Measurements from ENCODE around the gene SIPA1L3.

The SIPA1L3 gene

GRCh38 chr19:38076337-38076736 lies 169.3 kb downstream of the SIPA1L3 start:
- no peak for DNase-seq

GRCh38 chr19:38078302-38078930 lies 171.4 kb downstream of the SIPA1L3 start:
- DNase-seq = no peak

DNA sequence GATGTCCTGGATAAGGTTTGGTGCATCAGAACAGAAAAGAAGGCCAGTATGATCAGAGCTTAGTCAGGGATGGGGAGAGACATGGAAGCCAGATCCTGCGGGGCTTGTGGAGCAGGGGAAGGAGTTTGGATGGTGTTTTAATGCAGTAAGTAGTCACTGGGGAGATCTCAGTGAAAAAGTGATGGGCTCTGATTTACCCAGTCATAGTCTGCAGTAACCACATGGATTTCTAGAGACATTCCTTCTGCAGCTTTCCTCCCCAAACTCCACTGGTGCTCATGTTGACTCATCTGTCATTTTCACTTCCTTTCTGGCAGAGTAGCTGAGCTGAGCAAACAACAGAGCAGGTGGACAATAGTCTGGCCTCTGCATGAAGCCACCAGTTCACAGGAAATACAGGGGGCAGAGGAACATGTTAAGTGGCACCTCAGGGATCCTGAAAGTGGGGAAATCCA lies 172.9 kb downstream of the SIPA1L3 start:
- peak; percentile 76 for DNase-seq

- no peak for DNase-seq
Observed at GRCh38 chr19:38081547-38082255, 174.7 kb downstream of the SIPA1L3 start.

GRCh38 chr19:38082256-38083118 lies 175.5 kb downstream of the SIPA1L3 start:
- no peak for DNase-seq

- no peak for DNase-seq
Observed at GRCh38 chr19:38084196-38084595, 177.2 kb downstream of the SIPA1L3 start.

DNA sequence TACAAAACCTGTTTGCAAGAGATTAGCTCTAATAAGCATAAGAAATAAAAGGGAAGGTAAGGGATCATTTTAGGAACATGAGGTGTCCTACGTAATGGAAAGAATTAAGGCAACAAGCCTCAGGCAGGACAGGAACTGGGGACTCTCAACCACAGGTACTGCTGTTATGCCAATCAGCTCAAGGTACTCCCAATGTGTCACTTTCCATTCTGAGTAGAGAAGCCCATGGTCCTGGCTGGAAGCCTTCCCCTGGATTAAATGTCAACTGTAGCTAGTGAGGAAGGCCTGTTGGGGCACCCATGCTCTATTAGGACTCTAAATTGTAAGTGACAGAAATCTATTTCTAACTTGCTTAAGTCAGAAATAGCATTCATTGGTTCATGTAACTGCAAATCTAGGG lies 182.4 kb downstream of the SIPA1L3 start:
- DNase-seq = no peak

GRCh38 chr19:38093154-38093553 lies 186.1 kb downstream of the SIPA1L3 start:
- no peak for DNase-seq

DNA sequence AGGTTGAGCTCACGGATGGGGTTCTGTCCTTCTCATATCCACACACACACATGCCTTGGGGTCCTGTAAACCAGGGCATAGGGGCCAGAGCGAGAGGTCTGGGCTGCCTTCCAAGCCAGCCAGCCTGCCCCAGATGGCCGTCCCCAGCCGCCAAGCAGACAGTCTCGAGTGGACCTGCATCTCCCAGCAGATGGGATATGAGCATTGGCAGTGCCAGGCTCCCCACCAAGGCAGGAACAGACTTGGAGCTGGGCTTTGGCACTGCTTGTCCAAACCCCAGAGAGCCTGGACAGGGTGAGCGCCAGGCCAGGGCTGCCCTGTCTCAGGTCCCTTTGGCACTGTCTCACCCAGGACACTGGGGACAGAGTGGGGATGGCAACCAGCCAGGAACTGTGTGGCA lies 186.6 kb downstream of the SIPA1L3 start:
- DNase-seq = no peak

GRCh38 chr19:38095411-38096308 lies 188.7 kb downstream of the SIPA1L3 start:
- DNase-seq = peak; percentile 53

DNA sequence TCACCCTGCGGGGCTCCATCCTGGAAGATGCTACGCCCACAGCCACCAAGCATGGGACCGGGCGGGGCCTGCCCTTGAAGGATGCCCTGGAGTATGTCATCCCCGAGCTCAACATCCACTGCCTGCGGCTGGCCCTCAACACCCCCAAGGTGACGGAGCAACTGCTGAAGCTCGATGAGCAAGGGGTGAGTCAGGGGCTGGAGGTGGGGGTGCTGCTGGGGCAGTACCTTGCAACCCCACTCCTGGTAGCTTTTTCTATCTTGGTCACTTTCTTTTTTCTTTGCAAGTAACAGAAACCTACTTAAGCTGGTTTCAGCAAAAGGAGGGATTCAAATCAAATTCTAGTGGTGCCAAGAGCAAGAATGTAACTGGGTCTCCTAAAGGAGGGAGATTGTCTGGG lies 193.0 kb downstream of the SIPA1L3 start:
- DNase-seq = no peak

- DNase-seq = no peak
Observed at GRCh38 chr19:38100589-38100988, 193.6 kb downstream of the SIPA1L3 start.

GRCh38 chr19:38101723-38102122 lies 194.7 kb downstream of the SIPA1L3 start:
- DNase-seq = no peak

GRCh38 chr19:38105574-38105973 lies 198.6 kb downstream of the SIPA1L3 start:
- no peak for DNase-seq

DNA sequence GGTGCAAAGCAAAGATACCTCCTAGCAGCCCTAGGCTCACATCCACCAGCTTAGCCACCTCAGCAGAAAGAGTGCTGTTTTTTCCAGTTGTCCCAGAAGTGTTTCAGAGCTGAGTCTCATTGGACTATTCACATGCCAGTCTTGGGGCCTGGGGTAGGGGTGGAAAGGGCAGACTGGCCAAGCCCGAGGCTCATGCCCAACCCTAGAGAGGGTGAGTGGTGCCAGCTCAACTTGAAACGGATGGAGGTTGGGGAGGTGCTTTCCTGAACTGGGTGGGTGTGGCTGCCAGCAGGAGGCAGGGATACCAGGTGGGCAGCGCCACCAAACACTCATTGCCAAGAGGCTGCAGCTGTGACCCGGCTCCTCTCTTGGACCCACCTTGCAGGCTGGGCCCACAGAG lies 200.1 kb downstream of the SIPA1L3 start:
- DNase-seq = no peak

DNA sequence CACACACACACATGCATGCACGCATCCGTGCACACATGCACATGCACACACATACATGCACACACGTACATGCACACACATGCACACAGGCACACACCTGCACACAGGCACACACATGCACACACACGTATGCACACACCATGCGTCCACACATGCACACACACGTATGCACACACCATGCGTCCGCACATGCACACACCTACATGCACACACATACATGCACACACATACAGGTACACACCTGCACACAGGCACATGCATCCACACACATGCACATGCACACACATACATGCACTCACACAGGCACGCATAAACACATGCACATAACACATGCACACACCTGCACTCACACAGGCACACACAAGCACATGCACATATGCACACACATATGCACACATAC lies 204.9 kb downstream of the SIPA1L3 start:
- no peak for DNase-seq

DNA sequence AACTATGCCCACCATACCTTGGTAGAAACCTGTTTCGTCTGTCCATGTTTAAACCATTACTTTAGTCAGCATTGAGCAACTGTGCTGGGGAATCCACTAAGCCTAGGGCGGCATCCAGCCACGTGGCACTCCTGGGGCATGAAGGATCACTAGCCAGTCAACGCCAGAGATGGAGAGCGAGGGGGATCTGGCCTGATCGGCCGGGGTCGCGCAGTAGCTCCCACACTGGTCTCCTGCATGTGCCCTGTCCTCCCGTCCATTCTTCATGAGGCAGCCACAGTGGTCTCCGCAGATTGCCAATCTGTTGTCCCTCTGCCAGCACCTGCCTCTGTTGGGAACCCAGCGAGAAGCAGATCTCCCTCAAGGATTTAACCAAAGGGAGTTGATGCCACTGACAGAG lies 207.6 kb downstream of the SIPA1L3 start:
- no peak for DNase-seq

DNA sequence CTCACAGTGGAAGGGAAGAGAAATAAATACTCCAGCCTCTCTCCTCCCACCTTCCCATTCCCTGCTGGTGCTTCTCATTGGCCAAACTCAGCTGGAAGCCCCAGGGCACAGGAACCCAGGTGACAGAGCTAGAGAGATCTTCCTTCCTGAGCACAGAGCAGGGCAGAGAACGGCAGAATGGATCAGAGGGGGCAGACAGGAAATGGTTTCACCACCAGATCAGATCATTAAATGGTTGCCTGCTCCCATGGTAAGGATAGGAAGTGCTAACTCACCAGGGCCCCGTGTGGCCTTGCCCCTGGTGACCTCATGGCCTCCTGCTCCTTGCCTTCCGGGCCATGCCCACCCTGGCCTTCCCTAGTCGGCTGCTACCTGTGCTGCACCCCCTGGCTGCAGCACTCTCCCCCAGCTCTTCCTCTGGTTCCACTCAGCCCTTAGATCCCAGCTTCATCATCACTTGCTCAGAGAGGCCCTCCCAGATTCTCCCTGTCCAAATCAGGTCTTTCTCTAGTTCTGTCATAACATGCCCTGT lies 208.3 kb downstream of the SIPA1L3 start:
- DNase-seq = no peak

- DNase-seq = no peak
Observed at GRCh38 chr19:38118176-38118575, 211.2 kb downstream of the SIPA1L3 start.

DNA sequence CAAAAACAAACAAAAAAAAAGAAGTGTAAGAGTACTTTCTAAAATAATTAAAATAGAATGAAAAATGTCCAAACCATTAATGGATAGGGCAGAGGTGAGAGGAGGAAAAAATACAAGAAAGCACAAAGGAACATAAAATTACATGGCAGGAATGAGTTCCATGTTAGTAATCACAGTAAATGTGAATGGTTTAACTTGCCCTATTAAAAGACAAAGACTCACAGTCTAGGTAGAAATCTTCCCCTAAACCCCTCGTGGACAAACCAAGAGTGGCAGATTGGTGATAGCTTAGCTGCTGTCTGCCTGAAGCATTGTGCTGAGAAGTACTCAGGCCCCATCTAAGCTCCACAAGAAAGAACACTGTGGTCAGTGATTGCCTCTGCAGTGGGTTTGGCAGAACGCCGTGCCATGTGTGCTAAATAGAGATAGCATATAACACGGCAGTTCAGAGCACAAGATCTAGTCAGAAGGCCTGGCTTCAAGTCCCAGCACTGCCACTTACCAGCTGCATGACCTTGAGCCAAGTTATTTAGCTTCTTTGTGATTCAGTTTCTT lies 213.5 kb downstream of the SIPA1L3 start:
- no peak for DNase-seq

DNA sequence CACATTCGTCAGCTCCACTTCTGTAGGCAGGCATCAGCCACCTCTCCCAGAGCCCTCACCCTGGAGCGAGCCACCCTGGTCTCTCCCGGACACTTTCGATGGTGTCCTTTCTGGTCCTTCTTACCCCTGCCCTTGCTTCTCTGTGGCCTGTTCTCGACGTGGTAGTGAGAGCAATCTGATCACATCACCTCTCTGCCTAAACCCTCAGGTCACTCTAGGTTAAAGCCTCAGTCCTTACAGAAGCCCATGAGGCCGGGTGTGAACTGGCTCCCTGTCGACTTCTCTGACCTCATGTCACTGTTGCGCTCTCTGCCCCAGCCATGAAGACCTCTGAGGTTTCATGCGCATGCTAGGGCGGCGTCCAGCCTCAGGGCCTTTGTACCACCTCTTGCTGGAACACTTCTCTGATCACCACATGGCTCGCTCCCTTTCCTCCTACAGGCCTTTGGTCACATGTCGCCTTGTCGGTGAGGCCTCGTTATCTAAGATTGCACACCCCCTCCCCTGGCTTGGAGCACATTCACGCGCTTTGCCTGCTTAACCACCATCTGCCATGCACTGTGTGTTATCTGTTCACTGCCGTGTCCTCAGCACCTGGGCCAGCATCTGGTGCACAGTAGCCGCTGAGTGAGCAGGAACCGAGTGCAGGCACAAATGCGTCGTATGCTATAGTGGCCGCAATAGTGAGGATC lies 215.5 kb downstream of the SIPA1L3 start:
- no peak for DNase-seq
